COLO668 (cell line): ENCODE results near the gene LEMD2.

ENCODE experiments used
- DNase-seq: peaks from one replicate; lab custom pipeline; 2025; ENCODE audit not compliant: unreplicated experiment; lab: John Stamatoyannopoulos, UW

Gene LEMD2

GRCh38 chr6:33797626-33798342 is 8.9 kb upstream of the LEMD2 start:
- no peak for DNase-seq

- no peak for DNase-seq
These were observed 6.1 kb upstream of the LEMD2 start for GRCh38 chr6:33794910-33795623.

DNA sequence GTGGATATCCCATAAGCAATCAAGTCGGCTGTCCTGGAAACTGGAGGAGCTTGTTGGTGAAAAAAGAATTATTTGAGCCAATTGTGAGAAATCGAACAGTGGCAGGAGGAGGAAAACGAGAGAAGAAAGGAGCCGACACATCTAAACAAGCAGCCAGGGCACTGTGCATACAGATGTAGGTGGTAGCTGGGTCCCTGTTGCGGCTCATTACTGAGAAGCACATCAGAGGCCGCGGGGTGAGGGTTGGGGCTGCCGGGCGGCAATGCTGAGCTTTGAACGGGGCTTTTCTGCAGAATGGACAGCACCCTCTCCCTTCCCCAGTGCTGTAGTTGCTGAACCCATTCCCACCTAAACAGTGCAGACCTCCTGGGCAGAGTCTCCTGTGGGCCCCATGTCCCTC is 4.1 kb upstream of the LEMD2 start:
- DNase-seq: no peak

DNA sequence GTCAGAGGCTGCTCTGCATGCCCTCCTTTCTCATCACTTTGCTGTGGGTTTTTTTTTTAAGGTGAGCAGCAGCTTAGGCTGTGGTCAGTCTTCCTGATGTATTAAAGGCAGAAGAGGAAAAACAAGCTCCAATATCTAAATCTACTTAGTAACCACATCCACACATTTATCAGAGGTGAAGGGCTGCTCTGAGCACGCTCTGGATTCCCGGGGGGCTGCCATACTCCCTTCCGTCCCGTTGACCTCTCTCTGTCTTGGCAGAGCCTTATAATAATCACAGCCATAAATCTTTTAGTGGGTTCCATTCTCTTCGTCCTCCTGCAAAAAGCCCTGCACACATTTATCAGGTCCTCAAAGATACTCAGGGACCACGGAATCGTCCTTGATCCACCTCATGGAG is 2.7 kb upstream of the LEMD2 start:
- no peak for DNase-seq

- no peak for DNase-seq
These were observed 2.0 kb upstream of the LEMD2 start for GRCh38 chr6:33790910-33791309.

GRCh38 chr6:33790379-33790778 is 1.4 kb upstream of the LEMD2 start:
- DNase-seq: no peak

GRCh38 chr6:33789550-33789895 is 593 bp upstream of the LEMD2 start:
- DNase-seq: no peak

GRCh38 chr6:33787954-33788693 is 806 bp downstream of the LEMD2 start:
- peak; percentile 57 for DNase-seq

DNA sequence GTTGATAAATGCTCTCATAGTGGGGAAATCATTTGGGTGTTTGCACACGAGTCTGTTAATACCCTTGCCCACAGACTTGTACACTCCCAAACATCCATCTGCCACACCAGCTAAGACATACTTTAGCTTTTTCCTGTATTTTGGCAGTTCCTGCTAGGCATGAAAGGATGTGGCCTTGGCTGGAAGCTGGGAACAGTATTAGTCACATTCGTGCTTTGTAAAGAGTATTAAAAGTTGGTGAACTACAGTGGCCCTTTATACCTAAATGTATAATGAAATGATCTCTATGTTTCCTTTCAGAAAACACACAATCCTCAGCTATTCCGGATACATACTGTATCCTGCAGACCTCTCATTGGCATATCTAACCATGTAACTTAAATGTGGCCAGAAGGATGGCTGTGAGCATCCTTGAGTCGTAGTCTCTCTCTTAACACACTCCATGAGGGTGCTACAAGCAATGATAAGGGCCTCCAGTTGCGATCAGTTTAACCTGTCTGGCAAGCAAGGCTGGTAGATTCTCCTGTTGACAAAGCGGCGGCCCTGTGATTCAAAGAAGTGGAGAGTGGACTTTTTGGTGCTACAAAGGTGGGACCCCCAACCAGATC is 1.5 kb downstream of the LEMD2 start:
- no peak for DNase-seq

DNA sequence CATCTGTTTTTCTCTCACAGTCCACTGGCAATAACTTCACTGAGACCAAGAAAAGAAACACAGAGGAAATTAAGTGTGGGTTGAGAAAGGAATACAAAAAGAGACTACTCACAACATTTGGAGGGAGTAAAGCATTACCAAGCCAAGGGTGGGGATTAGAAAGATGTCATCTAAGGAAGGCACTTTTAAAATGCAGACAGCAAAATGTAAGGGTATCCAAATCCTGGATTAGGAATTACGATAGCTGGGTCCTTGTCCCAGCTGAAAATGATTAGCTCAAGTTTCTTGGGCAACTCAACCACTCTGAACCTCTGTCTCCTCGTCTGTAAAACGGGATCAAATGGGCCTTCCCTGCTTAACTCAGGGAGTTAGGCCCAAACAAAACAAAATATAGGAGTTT is 2.2 kb downstream of the LEMD2 start:
- no peak for DNase-seq

GRCh38 chr6:33785778-33786177 is 3.2 kb downstream of the LEMD2 start:
- no peak for DNase-seq

GRCh38 chr6:33784787-33785186 is 4.1 kb downstream of the LEMD2 start:
- DNase-seq: no peak

- no peak for DNase-seq
These were observed 5.0 kb downstream of the LEMD2 start for GRCh38 chr6:33783781-33784520.

GRCh38 chr6:33782561-33782960 is 6.4 kb downstream of the LEMD2 start:
- DNase-seq: no peak

GRCh38 chr6:33781131-33781975 is 7.6 kb downstream of the LEMD2 start:
- no peak for DNase-seq

DNA sequence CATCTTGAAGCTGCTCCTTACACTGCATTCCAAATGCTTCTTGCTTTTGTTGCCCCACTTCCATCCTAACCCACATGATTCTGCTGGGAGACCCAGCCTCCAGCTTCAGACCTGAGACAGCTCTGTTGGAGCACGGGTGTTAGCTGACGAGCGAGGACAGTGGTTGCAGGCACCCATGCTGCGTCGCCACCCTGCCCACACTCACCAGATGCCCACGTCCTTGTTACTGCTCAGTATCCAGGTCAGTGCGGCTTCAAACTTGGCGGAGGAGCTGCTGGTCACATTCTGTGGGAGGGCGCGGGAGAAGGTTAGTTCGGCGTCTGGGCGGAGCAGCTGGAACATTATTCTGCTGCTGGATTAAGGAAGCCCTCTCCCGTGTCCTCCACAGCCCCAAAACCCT is 9.0 kb downstream of the LEMD2 start:
- no peak for DNase-seq

DNA sequence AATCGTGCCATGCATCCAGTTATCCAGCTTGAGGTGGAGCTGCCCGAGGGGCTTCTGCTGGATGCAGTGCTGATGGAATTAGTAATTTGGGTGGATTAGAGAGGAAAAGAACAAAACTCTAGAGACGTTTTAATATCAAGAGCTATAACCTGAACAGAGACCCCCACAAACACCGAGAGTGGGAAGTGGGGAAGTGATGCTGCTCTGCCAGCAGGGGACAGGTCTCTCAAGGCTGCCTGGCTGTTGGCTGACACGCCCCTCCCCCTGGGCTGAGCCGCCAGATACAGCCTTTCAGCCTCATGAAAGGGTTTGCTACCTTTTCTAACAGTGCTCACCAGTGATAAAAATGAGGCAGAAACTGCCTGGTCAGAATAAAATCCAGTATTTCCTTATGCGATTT is 9.6 kb downstream of the LEMD2 start:
- DNase-seq: no peak

GRCh38 chr6:33778444-33779121 is 10.3 kb downstream of the LEMD2 start:
- DNase-seq: no peak
